Measurements from ENCODE around the gene PBRM1. TPM values are rescaled to one million over a fixed set of nuclear protein-coding genes. Genes with fewer than 3 reads are reported as not detected.
"Not testable (repeated sequence)": the region's sequence is repeated elsewhere in the genome, so short reads cannot be mapped to it uniquely, and the experiment has no call there.

PBRM1 gene
- total RNA-seq: 60.4 and 66.3 TPM in 2 replicates

GRCh38 chr3:52685709-52686691 lies at the start of gene PBRM1, which contains the start of gene GNL3:
Gene PBRM1, minus strand, starts transcription at chr3:52685913.
Gene GNL3, plus strand, starts transcription at chr3:52686032. Its CDS starts 61 bp downstream, at chr3:52686093.
- Mint-ChIP-seq H3K36me3 (ENCODE audit: low read depth) (peaks cover 84% of the 10 kb centered on the region), H3K4me3 (ENCODE audit: low read depth) (peak within 1 kb of the TSS; percentile 99), H3K4me1 (ENCODE audit: low read depth) (peaks cover 46% of the 10 kb centered on the region), H3K9me3 (no peaks in the 10 kb centered on the region), H3K27me3 (ENCODE audit: low read depth) (no peaks in the 10 kb centered on the region), H3K27ac (peak within 1 kb of the TSS; percentile 99)
- intact Hi-C loops (cut with micrococcal nuclease): loop anchor here (1.0 to 10.0 kb wide), 6 partner anchors 20 to 711 kb away; partner anchors contain the start of genes ABHD14A, ABHD14B, DUSP7 and NISCH
- DNase-seq (ENCODE audit: low spot score): peak; percentile 94

- H3K4me3 Mint-ChIP-seq (ENCODE audit: low read depth): no peak overlapping the region
- intact Hi-C loops (cut with micrococcal nuclease): no loop called here
- H3K9me3 Mint-ChIP-seq: peaks cover 55% of the 10 kb centered on the region
- H3K27me3 Mint-ChIP-seq (ENCODE audit: low read depth): no peaks in the 10 kb centered on the region
- H3K27ac Mint-ChIP-seq: no peak overlapping the region
- peaks cover 10% of the 10 kb centered on the region for H3K4me1 Mint-ChIP-seq (ENCODE audit: low read depth)
- DNase-seq (ENCODE audit: low spot score): no peak
- peaks cover 76% of the 10 kb centered on the region for H3K36me3 Mint-ChIP-seq (ENCODE audit: low read depth)
Measured at GRCh38 chr3:52733256-52733891, 47.7 kb upstream of the PBRM1 start.

- no peak overlapping the region for H3K27ac Mint-ChIP-seq
- DNase-seq (ENCODE audit: low spot score): no peak
- no peak overlapping the region for H3K4me3 Mint-ChIP-seq (ENCODE audit: low read depth)
- H3K36me3 Mint-ChIP-seq (ENCODE audit: low read depth): peaks cover 86% of the 10 kb centered on the region
- peaks cover 62% of the 10 kb centered on the region for H3K9me3 Mint-ChIP-seq
- peaks cover 10% of the 10 kb centered on the region for H3K4me1 Mint-ChIP-seq (ENCODE audit: low read depth)
- intact Hi-C loops (cut with micrococcal nuclease): no loop called here
- H3K27me3 Mint-ChIP-seq (ENCODE audit: low read depth): no peaks in the 10 kb centered on the region
Measured at GRCh38 chr3:52731590-52731989, 45.9 kb upstream of the PBRM1 start.

GRCh38 chr3:52730681-52731080 lies 45.0 kb upstream of the PBRM1 start:
- H3K27ac Mint-ChIP-seq: no peak overlapping the region

GRCh38 chr3:52728753-52729152 lies 43.0 kb upstream of the PBRM1 start:
- H3K4me1 Mint-ChIP-seq (ENCODE audit: low read depth); DNase-seq (ENCODE audit: low spot score); H3K27me3 Mint-ChIP-seq (ENCODE audit: low read depth); H3K27ac Mint-ChIP-seq; intact Hi-C loops (cut with micrococcal nuclease); H3K4me3 Mint-ChIP-seq (ENCODE audit: low read depth): not testable (repeated sequence)
- peaks cover 74% of the 10 kb centered on the region for H3K36me3 Mint-ChIP-seq (ENCODE audit: low read depth)
- H3K9me3 Mint-ChIP-seq: peaks cover 56% of the 10 kb centered on the region

More at GRCh38 chr3:52730681-52731080, 45.0 kb upstream of the PBRM1 start:
- H3K4me1 Mint-ChIP-seq (ENCODE audit: low read depth): peaks cover 10% of the 10 kb centered on the region
- intact Hi-C loops (cut with micrococcal nuclease): no loop called here
- H3K36me3 Mint-ChIP-seq (ENCODE audit: low read depth): peaks cover 85% of the 10 kb centered on the region
- no peak overlapping the region for H3K4me3 Mint-ChIP-seq (ENCODE audit: low read depth)
- no peak for DNase-seq (ENCODE audit: low spot score)
- peaks cover 65% of the 10 kb centered on the region for H3K9me3 Mint-ChIP-seq
- no peaks in the 10 kb centered on the region for H3K27me3 Mint-ChIP-seq (ENCODE audit: low read depth)

- intact Hi-C loops (cut with micrococcal nuclease): no loop called here
- H3K27me3 Mint-ChIP-seq (ENCODE audit: low read depth): no peaks in the 10 kb centered on the region
- DNase-seq (ENCODE audit: low spot score): no peak
- no peak overlapping the region for H3K4me3 Mint-ChIP-seq (ENCODE audit: low read depth)
- H3K27ac Mint-ChIP-seq: no peak overlapping the region
- peaks cover 32% of the 10 kb centered on the region for H3K9me3 Mint-ChIP-seq
- peaks cover 22% of the 10 kb centered on the region for H3K4me1 Mint-ChIP-seq (ENCODE audit: low read depth)
- H3K36me3 Mint-ChIP-seq (ENCODE audit: low read depth): peaks cover 52% of the 10 kb centered on the region
Measured at GRCh38 chr3:52724511-52724910, 38.8 kb upstream of the PBRM1 start.

GRCh38 chr3:52723935-52724334 lies 38.2 kb upstream of the PBRM1 start:
- H3K4me1 Mint-ChIP-seq (ENCODE audit: low read depth): peaks cover 22% of the 10 kb centered on the region
- H3K27ac Mint-ChIP-seq: no peak overlapping the region
- H3K36me3 Mint-ChIP-seq (ENCODE audit: low read depth): peaks cover 52% of the 10 kb centered on the region
- no peaks in the 10 kb centered on the region for H3K27me3 Mint-ChIP-seq (ENCODE audit: low read depth)
- peaks cover 31% of the 10 kb centered on the region for H3K9me3 Mint-ChIP-seq
- intact Hi-C loops (cut with micrococcal nuclease): no loop called here
- no peak overlapping the region for H3K4me3 Mint-ChIP-seq (ENCODE audit: low read depth)
- no peak for DNase-seq (ENCODE audit: low spot score)

- Mint-ChIP-seq H3K9me3 (peaks cover 19% of the 10 kb centered on the region), H3K4me1 (ENCODE audit: low read depth) (peaks cover 22% of the 10 kb centered on the region), H3K4me3 (ENCODE audit: low read depth) (no peak overlapping the region), H3K36me3 (ENCODE audit: low read depth) (peaks cover 43% of the 10 kb centered on the region), H3K27ac (no peak overlapping the region), H3K27me3 (ENCODE audit: low read depth) (no peaks in the 10 kb centered on the region)
- DNase-seq (ENCODE audit: low spot score): no peak
- intact Hi-C loops (cut with micrococcal nuclease): no loop called here
Measured at GRCh38 chr3:52722491-52722890, 36.8 kb upstream of the PBRM1 start.

- Mint-ChIP-seq H3K27ac (no peak overlapping the region), H3K36me3 (ENCODE audit: low read depth) (peaks cover 39% of the 10 kb centered on the region), H3K4me3 (ENCODE audit: low read depth) (no peak overlapping the region), H3K27me3 (ENCODE audit: low read depth) (no peaks in the 10 kb centered on the region), H3K9me3 (peaks cover 18% of the 10 kb centered on the region), H3K4me1 (ENCODE audit: low read depth) (peaks cover 22% of the 10 kb centered on the region)
- no peak for DNase-seq (ENCODE audit: low spot score)
- intact Hi-C loops (cut with micrococcal nuclease): no loop called here
Measured at GRCh38 chr3:52721730-52722008, 36.0 kb upstream of the PBRM1 start.

- peaks cover 22% of the 10 kb centered on the region for H3K4me1 Mint-ChIP-seq (ENCODE audit: low read depth)
- H3K4me3 Mint-ChIP-seq (ENCODE audit: low read depth): no peak overlapping the region
- peak overlapping the region; percentile 66 for H3K27ac Mint-ChIP-seq
- H3K36me3 Mint-ChIP-seq (ENCODE audit: low read depth): peaks cover 38% of the 10 kb centered on the region
- intact Hi-C loops (cut with micrococcal nuclease): no loop called here
- peaks cover 18% of the 10 kb centered on the region for H3K9me3 Mint-ChIP-seq
- peak; percentile 20 for DNase-seq (ENCODE audit: low spot score)
- H3K27me3 Mint-ChIP-seq (ENCODE audit: low read depth): no peaks in the 10 kb centered on the region
Measured at GRCh38 chr3:52721002-52721729, 35.5 kb upstream of the PBRM1 start.

GRCh38 chr3:52719618-52720017 lies 33.9 kb upstream of the PBRM1 start:
- no peaks in the 10 kb centered on the region for H3K27me3 Mint-ChIP-seq (ENCODE audit: low read depth)
- intact Hi-C loops (cut with micrococcal nuclease): no loop called here
- H3K9me3 Mint-ChIP-seq: peaks cover 15% of the 10 kb centered on the region
- H3K36me3 Mint-ChIP-seq (ENCODE audit: low read depth): peaks cover 34% of the 10 kb centered on the region
- H3K4me1 Mint-ChIP-seq (ENCODE audit: low read depth): peaks cover 22% of the 10 kb centered on the region
- no peak overlapping the region for H3K4me3 Mint-ChIP-seq (ENCODE audit: low read depth)
- no peak for DNase-seq (ENCODE audit: low spot score)
- H3K27ac Mint-ChIP-seq: no peak overlapping the region

- no peak overlapping the region for H3K4me3 Mint-ChIP-seq (ENCODE audit: low read depth)
Measured at GRCh38 chr3:52715714-52716305, 30.1 kb upstream of the PBRM1 start.

More at GRCh38 chr3:52715714-52716305, 30.1 kb upstream of the PBRM1 start:
- DNase-seq (ENCODE audit: low spot score): no peak
- Mint-ChIP-seq H3K9me3 (peaks cover 14% of the 10 kb centered on the region), H3K4me1 (ENCODE audit: low read depth) (peaks cover 9% of the 10 kb centered on the region), H3K27me3 (ENCODE audit: low read depth) (no peaks in the 10 kb centered on the region), H3K27ac (no peak overlapping the region), H3K36me3 (ENCODE audit: low read depth) (peaks cover 35% of the 10 kb centered on the region)
- intact Hi-C loops (cut with micrococcal nuclease): no loop called here
